Activated naive CD4-positive, alpha-beta T cell treated with Interleukin-2 at 50 U/mL for 16 hours (primary cell): ENCODE results near the gene RBPMS2.
"Not testable (repeated sequence)": the region's sequence is repeated elsewhere in the genome, so short reads cannot be mapped to it uniquely, and the experiment has no call there.

ENCODE experiments used
- DNase-seq: peaks from one replicate; pipeline ENCODE4 v3.0.0-alpha.2; 2020

Gene RBPMS2

GRCh38 chr15:64775551-64776401 is at the start of gene RBPMS2:
Gene RBPMS2, minus strand, starts transcription at chr15:64775589. Its CDS starts 270 bp downstream, at chr15:64775319.
- DNase-seq = peak; percentile 4

GRCh38 chr15:64824929-64825430 is 49.6 kb upstream of the RBPMS2 start:
- no peak for DNase-seq

GRCh38 chr15:64816452-64816851 is 41.1 kb upstream of the RBPMS2 start:
- DNase-seq = no peak

GRCh38 chr15:64814965-64815364 is 39.6 kb upstream of the RBPMS2 start:
- not testable (repeated sequence) for DNase-seq

GRCh38 chr15:64814283-64814682 is 38.9 kb upstream of the RBPMS2 start:
- not testable (repeated sequence) for DNase-seq

GRCh38 chr15:64813075-64813474 is 37.7 kb upstream of the RBPMS2 start:
- no peak for DNase-seq

GRCh38 chr15:64810497-64811326 is 35.3 kb upstream of the RBPMS2 start:
- no peak for DNase-seq

- peak; percentile 72 for DNase-seq
Observed at GRCh38 chr15:64809649-64810496, 34.5 kb upstream of the RBPMS2 start.

- no peak for DNase-seq
Observed at GRCh38 chr15:64808785-64809453, 33.5 kb upstream of the RBPMS2 start.

- no peak for DNase-seq
Observed at GRCh38 chr15:64807751-64808222, 32.4 kb upstream of the RBPMS2 start.

- no peak for DNase-seq
Observed at GRCh38 chr15:64807051-64807749, 31.8 kb upstream of the RBPMS2 start.

GRCh38 chr15:64806509-64806908 is 31.1 kb upstream of the RBPMS2 start:
- DNase-seq = no peak

- DNase-seq = no peak
Observed at GRCh38 chr15:64804619-64805018, 29.2 kb upstream of the RBPMS2 start.

GRCh38 chr15:64803526-64803925 is 28.1 kb upstream of the RBPMS2 start:
- DNase-seq = no peak

GRCh38 chr15:64800476-64800875 is 25.1 kb upstream of the RBPMS2 start:
- no peak for DNase-seq

- not testable (repeated sequence) for DNase-seq
Observed at GRCh38 chr15:64798905-64799304, 23.5 kb upstream of the RBPMS2 start.

- not testable (repeated sequence) for DNase-seq
Observed at GRCh38 chr15:64795921-64796320, 20.5 kb upstream of the RBPMS2 start.

GRCh38 chr15:64795299-64795698 is 19.9 kb upstream of the RBPMS2 start:
- DNase-seq = not testable (repeated sequence)

GRCh38 chr15:64792282-64792681 is 16.9 kb upstream of the RBPMS2 start:
- no peak for DNase-seq

- no peak for DNase-seq
Observed at GRCh38 chr15:64791401-64791800, 16.0 kb upstream of the RBPMS2 start.

- no peak for DNase-seq
Observed at GRCh38 chr15:64783796-64784195, 8.4 kb upstream of the RBPMS2 start.
